Activated B cell treated with CpG ODN at 0.5 μM for 24 hours (primary cell): ENCODE data around the gene BPIFA3. TPM values are rescaled to one million over a fixed set of nuclear protein-coding genes. Genes with fewer than 3 reads are reported as not detected.

Experiments
- ATAC-seq: fragments of 200-7000 bp; cut with Tn5 transposase; one replicate; pipeline ENCODE4 v1.10.0; 2021; ENCODE audit warnings: low read depth, mild to moderate bottlenecking, moderate library complexity
- CTCF ChIA-PET: fragments of 350-600 bp; sonication (Branson Sonifier 250); formaldehyde crosslinking; loops from one replicate; lab custom pipeline; 2021; ENCODE audit warnings: antibody characterized with exemption; lab: Charles Lee
- POLR2A ChIA-PET: fragments of 350-600 bp; sonication (Branson Sonifier 250); formaldehyde crosslinking; loops from one replicate; lab custom pipeline; 2021; ENCODE audit warnings: antibody characterized with exemption; lab: Charles Lee
- DNase-seq: peaks from one replicate; pipeline ENCODE4 v3.0.0; 2022
- H3K27ac Mint-ChIP-seq: one replicate; pipeline ENCODE4 v1.8.0; 2020; ENCODE audit warnings: mixed read lengths
- H3K27me3 Mint-ChIP-seq: one replicate; pipeline ENCODE4 v1.8.0; 2021; ENCODE audit warnings: mixed read lengths
- H3K36me3 Mint-ChIP-seq: one replicate; pipeline ENCODE4 v1.8.0; 2021; ENCODE audit warnings: low read depth, mixed read lengths
- H3K4me1 Mint-ChIP-seq: one replicate; pipeline ENCODE4 v1.8.0; 2021; ENCODE audit warnings: mixed read lengths
- H3K4me3 Mint-ChIP-seq: one replicate; pipeline ENCODE4 v1.8.0; 2020; ENCODE audit warnings: mild to moderate bottlenecking, mixed read lengths
- H3K9me3 Mint-ChIP-seq: one replicate; pipeline ENCODE4 v1.8.0; 2020; ENCODE audit warnings: mixed read lengths
- intact Hi-C: fragments of 100-400 bp; cut with micrococcal nuclease; formaldehyde crosslinking; loops from one replicate; pipeline ENCODE4 v1.15.1; 2024
- total RNA-seq: library from RNA; stranded (reverse); gene quantifications from 2 replicates; pipeline ENCODE4 v1.2.3, GENCODE V29; 2022
- TF ChIP-seq, protein P1 (sequence below): fragments of 200-600 bp; IDR thresholded peaks from one replicate; pipeline ENCODE4 v1.8.0; 2022; ENCODE audit warnings: antibody characterized with exemption, mild to moderate bottlenecking

The BPIFA3 gene
- total RNA-seq, 1 donor from 2014 or later = not detected

DNA sequence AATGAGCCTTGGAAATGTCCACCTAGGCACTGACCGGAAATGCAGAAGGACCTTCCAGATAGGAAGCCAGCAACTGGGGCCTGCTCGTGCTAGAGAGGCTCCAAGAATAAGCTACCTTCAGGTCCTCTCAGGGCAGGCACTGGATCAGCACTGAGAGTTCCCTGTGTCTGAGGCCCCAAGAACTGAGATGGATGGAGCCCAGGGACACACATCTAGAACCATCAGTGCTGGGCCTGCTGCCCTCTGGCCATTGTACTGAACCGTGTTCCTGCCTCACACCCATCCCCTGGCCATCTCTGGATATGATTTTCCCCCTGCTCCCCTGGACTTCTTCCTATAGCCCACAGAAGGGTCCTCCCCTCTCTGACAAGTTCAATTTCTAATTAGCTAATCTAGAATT is 28.9 kb downstream of the BPIFA3 start:
- ATAC-seq (no peak), DNase-seq (no peak)
- no peaks in the 10 kb centered on the region for H3K36me3 Mint-ChIP-seq
- no peaks in the 10 kb centered on the region for H3K9me3 Mint-ChIP-seq
- H3K4me1 Mint-ChIP-seq = no peaks in the 10 kb centered on the region
- POLR2A ChIA-PET = no interaction called here
- intact Hi-C loops = no loop called here
- CTCF ChIA-PET = interaction anchor here (0.6 kb wide), 1 partner anchor 181 kb away, joined by 3 read pairs; no protein-coding TSS in a partner anchor
- no peak overlapping the region for H3K4me3 Mint-ChIP-seq
- H3K27ac Mint-ChIP-seq = no peak overlapping the region
- TF ChIP-seq, protein P1, sequence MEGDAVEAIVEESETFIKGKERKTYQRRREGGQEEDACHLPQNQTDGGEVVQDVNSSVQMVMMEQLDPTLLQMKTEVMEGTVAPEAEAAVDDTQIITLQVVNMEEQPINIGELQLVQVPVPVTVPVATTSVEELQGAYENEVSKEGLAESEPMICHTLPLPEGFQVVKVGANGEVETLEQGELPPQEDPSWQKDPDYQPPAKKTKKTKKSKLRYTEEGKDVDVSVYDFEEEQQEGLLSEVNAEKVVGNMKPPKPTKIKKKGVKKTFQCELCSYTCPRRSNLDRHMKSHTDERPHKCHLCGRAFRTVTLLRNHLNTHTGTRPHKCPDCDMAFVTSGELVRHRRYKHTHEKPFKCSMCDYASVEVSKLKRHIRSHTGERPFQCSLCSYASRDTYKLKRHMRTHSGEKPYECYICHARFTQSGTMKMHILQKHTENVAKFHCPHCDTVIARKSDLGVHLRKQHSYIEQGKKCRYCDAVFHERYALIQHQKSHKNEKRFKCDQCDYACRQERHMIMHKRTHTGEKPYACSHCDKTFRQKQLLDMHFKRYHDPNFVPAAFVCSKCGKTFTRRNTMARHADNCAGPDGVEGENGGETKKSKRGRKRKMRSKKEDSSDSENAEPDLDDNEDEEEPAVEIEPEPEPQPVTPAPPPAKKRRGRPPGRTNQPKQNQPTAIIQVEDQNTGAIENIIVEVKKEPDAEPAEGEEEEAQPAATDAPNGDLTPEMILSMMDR = no peak
- H3K27me3 Mint-ChIP-seq = no peaks in the 10 kb centered on the region

DNA sequence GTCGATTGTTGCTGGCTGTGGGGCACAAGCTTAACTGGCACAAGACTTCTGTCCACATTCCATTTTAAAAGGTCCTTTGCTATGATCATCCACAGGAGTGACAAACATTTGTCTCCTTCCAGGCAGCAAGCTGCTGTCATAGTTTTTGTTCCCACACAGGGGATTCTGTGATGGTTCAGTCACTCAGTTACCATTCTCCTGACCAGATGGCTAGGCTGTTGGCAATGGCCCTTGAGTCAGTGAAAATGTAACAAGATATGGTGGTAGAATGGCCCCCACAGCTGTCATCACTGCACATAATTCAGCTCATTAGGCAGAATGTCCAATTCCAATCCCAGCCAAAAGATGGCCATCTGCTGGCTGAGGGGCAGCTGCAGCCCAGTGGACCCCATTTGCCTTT is 32.3 kb downstream of the BPIFA3 start:
- intact Hi-C loops = no loop called here
- CTCF ChIA-PET = no interaction called here
- POLR2A ChIA-PET = no interaction called here

GRCh38 chr20:33250666-33251065 is 33.5 kb downstream of the BPIFA3 start:
- intact Hi-C loops = no loop called here
- peaks cover 3% of the 10 kb centered on the region for H3K27me3 Mint-ChIP-seq
- H3K27ac Mint-ChIP-seq = no peak overlapping the region
- no peaks in the 10 kb centered on the region for H3K36me3 Mint-ChIP-seq
- no peak for ATAC-seq
- no peak overlapping the region for H3K4me3 Mint-ChIP-seq
- TF ChIP-seq, protein P1 = no peak
- H3K9me3 Mint-ChIP-seq = peaks cover 2% of the 10 kb centered on the region
- H3K4me1 Mint-ChIP-seq = no peaks in the 10 kb centered on the region
- ChIA-PET CTCF (no interaction called here), POLR2A (no interaction called here)
- DNase-seq = no peak

More for the DNA sequence above, 32.3 kb downstream of the BPIFA3 start:
- H3K4me1 Mint-ChIP-seq = no peaks in the 10 kb centered on the region
- H3K27ac Mint-ChIP-seq = no peak overlapping the region
- peaks cover 2% of the 10 kb centered on the region for H3K9me3 Mint-ChIP-seq
- TF ChIP-seq, protein P1 = no peak
- H3K4me3 Mint-ChIP-seq = no peak overlapping the region
- H3K27me3 Mint-ChIP-seq = peaks cover 2% of the 10 kb centered on the region
- no peaks in the 10 kb centered on the region for H3K36me3 Mint-ChIP-seq
- no peak for DNase-seq
- ATAC-seq = no peak

GRCh38 chr20:33251496-33251895 is 34.3 kb downstream of the BPIFA3 start:
- intact Hi-C loops = no loop called here
- ATAC-seq = no peak
- ChIA-PET CTCF (no interaction called here), POLR2A (no interaction called here)
- H3K9me3 Mint-ChIP-seq = peaks cover 2% of the 10 kb centered on the region
- no peak overlapping the region for H3K4me3 Mint-ChIP-seq
- no peaks in the 10 kb centered on the region for H3K4me1 Mint-ChIP-seq
- TF ChIP-seq, protein P1 = no peak
- no peak overlapping the region for H3K27ac Mint-ChIP-seq
- H3K27me3 Mint-ChIP-seq = peaks cover 7% of the 10 kb centered on the region
- H3K36me3 Mint-ChIP-seq = no peaks in the 10 kb centered on the region
- no peak for DNase-seq

- no peaks in the 10 kb centered on the region for H3K4me1 Mint-ChIP-seq
- H3K27me3 Mint-ChIP-seq = peaks cover 15% of the 10 kb centered on the region
- intact Hi-C loops = no loop called here
- TF ChIP-seq, protein P1 = no peak
- CTCF ChIA-PET = no interaction called here
- H3K4me3 Mint-ChIP-seq = no peak overlapping the region
- peaks cover 2% of the 10 kb centered on the region for H3K9me3 Mint-ChIP-seq
- H3K27ac Mint-ChIP-seq = no peak overlapping the region
- no peak for DNase-seq
- no peaks in the 10 kb centered on the region for H3K36me3 Mint-ChIP-seq
- POLR2A ChIA-PET = no interaction called here
- ATAC-seq = no peak
Measured at GRCh38 chr20:33252460-33252859, 35.3 kb downstream of the BPIFA3 start.
